Calu3 (cell line): Measurements from ENCODE around the gene ADGRG4. TPM values are rescaled to one million over a fixed set of nuclear protein-coding genes. Genes with fewer than 3 reads are reported as not detected.
"Not testable (repeated sequence)": the region's sequence is repeated elsewhere in the genome, so short reads cannot be mapped to it uniquely, and the experiment has no call there.

Experiments used
- BruUV-seq: library from RNA; stranded (reverse); fragments of 400-500 nt; replicated peaks from 2 replicates; lab custom pipeline; 2021; lab: Mats Ljungman, UMichigan
- CTCF ChIA-PET: fragments of 300-600 bp; sonication (Branson Sonifier 250); formaldehyde crosslinking; loops from one replicate; lab custom pipeline; 2022; ENCODE audit warnings: antibody characterized with exemption; lab: Charles Lee
- DNase-seq: peaks from one replicate; pipeline ENCODE4 v3.0.0; 2022
- H3K27ac Mint-ChIP-seq: one replicate; pipeline ENCODE4 v1.8.0; 2022; ENCODE audit warnings: mixed read lengths; ENCODE audit not compliant: unreplicated experiment
- H3K27me3 Mint-ChIP-seq: one replicate; pipeline ENCODE4 v1.8.0; 2022; ENCODE audit warnings: mixed read lengths; ENCODE audit not compliant: unreplicated experiment
- H3K36me3 Mint-ChIP-seq: one replicate; pipeline ENCODE4 v1.8.0; 2022; ENCODE audit warnings: mild to moderate bottlenecking, moderate library complexity, mixed read lengths; ENCODE audit not compliant: insufficient read depth, unreplicated experiment
- H3K4me1 Mint-ChIP-seq: one replicate; pipeline ENCODE4 v1.8.0; 2022; ENCODE audit warnings: mild to moderate bottlenecking, low read depth, mixed read lengths; ENCODE audit not compliant: unreplicated experiment
- H3K4me3 Mint-ChIP-seq: one replicate; pipeline ENCODE4 v1.8.0; 2022; ENCODE audit warnings: mild to moderate bottlenecking, low read depth, moderate library complexity, mixed read lengths; ENCODE audit not compliant: unreplicated experiment
- H3K9me3 Mint-ChIP-seq: one replicate; pipeline ENCODE4 v1.8.0; 2022; ENCODE audit warnings: low read depth, mixed read lengths; ENCODE audit not compliant: unreplicated experiment
- intact Hi-C: fragments of 100-400 bp; cut with micrococcal nuclease; formaldehyde crosslinking; loops from one replicate; pipeline ENCODE4 v1.10.0; 2022; ENCODE audit not compliant: unreplicated experiment
- total RNA-seq: library from RNA; stranded (reverse); gene quantifications from 2 replicates; pipeline ENCODE4 v1.2.3, GENCODE V29; 2022
- TF ChIP-seq, protein P1 (sequence below): fragments of 200-600 bp; IDR thresholded peaks from one replicate; pipeline ENCODE4 v1.8.0; 2022; ENCODE audit warnings: antibody characterized with exemption; ENCODE audit not compliant: unreplicated experiment

Gene ADGRG4
- total RNA-seq, 1 experiment from 2014 or later: not detected

DNA sequence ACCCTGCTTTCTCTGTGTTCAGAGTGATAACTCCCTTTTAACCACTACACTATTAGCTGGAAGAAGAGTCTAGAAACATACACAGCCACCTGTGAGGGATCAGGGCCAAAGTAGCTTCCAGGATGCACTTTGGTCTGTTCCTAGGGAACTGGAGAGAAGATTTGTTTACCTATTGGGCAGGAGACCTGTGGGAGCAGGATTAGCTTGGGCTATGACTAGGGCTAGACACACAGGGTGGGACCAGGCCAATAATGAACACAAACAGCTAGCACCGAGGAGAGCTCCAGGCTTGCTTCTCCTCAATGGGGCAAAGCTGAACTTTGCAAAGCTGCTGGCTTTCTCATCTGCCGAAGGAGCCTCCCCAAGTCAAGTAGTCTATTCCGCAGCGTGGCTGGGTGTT, 25.2 kb upstream of the ADGRG4 start:
- DNase-seq: no peak

DNA sequence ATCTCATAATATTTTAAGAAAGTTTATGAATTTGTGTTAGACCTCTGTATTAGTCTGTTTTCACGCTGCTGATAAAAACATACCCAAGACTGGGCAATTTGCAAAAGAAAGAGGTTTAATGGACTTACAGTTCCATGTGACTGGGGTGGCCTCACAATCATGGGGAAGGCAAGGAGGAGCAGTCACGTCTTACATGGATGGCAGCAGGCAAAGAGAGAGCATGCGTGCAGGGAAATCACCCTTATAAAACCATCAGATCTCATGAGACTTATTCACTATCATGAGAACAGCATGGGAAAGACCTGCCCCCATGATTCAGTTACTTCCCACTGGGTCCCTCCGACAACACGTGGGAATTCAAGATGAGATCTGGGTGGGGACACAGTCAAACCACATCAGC, 14.4 kb upstream of the ADGRG4 start:
- CTCF ChIA-PET, H3K27ac Mint-ChIP-seq, H3K4me3 Mint-ChIP-seq, BruUV-seq, H3K4me1 Mint-ChIP-seq, DNase-seq, H3K9me3 Mint-ChIP-seq, intact Hi-C loops, H3K36me3 Mint-ChIP-seq: not testable (repeated sequence)
- H3K27me3 Mint-ChIP-seq: peaks cover 15% of the 10 kb centered on the region

More for the DNA sequence above, 25.2 kb upstream of the ADGRG4 start:
- intact Hi-C loops: no loop called here
- TF ChIP-seq, protein P1, sequence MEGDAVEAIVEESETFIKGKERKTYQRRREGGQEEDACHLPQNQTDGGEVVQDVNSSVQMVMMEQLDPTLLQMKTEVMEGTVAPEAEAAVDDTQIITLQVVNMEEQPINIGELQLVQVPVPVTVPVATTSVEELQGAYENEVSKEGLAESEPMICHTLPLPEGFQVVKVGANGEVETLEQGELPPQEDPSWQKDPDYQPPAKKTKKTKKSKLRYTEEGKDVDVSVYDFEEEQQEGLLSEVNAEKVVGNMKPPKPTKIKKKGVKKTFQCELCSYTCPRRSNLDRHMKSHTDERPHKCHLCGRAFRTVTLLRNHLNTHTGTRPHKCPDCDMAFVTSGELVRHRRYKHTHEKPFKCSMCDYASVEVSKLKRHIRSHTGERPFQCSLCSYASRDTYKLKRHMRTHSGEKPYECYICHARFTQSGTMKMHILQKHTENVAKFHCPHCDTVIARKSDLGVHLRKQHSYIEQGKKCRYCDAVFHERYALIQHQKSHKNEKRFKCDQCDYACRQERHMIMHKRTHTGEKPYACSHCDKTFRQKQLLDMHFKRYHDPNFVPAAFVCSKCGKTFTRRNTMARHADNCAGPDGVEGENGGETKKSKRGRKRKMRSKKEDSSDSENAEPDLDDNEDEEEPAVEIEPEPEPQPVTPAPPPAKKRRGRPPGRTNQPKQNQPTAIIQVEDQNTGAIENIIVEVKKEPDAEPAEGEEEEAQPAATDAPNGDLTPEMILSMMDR: no peak
- BruUV-seq: no TSS peak
- H3K9me3 Mint-ChIP-seq: no peaks in the 10 kb centered on the region
- no peak overlapping the region for H3K27ac Mint-ChIP-seq
- H3K4me3 Mint-ChIP-seq: no peak overlapping the region
- CTCF ChIA-PET: no interaction called here
- no peaks in the 10 kb centered on the region for H3K36me3 Mint-ChIP-seq
- no peaks in the 10 kb centered on the region for H3K4me1 Mint-ChIP-seq
- peaks cover 36% of the 10 kb centered on the region for H3K27me3 Mint-ChIP-seq

DNA sequence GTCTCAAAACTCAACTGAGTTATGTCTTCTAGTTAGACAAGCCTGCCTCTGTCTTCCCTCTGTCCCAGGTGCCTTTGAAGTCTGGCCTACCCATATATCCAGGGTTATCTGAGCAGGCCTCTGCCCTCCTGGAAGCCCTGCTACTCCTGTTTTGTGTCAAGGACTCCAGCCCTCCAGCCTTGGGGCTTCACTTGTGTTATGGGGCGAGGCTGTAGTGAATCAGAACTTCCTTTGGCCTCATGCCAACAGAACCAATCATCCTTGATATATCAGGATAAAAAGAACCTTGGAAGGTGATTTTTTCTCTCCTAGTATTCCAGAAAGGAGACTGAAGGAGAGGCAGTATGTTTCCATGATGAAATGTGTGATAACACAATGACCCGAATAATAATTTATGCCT, 8.9 kb upstream of the ADGRG4 start:
- no peaks in the 10 kb centered on the region for H3K4me1 Mint-ChIP-seq
- no peaks in the 10 kb centered on the region for H3K36me3 Mint-ChIP-seq
- H3K27me3 Mint-ChIP-seq: no peaks in the 10 kb centered on the region
- H3K4me3 Mint-ChIP-seq: no peak overlapping the region
- no peaks in the 10 kb centered on the region for H3K9me3 Mint-ChIP-seq
- TF ChIP-seq, protein P1: no peak
- CTCF ChIA-PET: no interaction called here
- intact Hi-C loops: no loop called here
- H3K27ac Mint-ChIP-seq: no peak overlapping the region
- DNase-seq: no peak
- BruUV-seq: no TSS peak

DNA sequence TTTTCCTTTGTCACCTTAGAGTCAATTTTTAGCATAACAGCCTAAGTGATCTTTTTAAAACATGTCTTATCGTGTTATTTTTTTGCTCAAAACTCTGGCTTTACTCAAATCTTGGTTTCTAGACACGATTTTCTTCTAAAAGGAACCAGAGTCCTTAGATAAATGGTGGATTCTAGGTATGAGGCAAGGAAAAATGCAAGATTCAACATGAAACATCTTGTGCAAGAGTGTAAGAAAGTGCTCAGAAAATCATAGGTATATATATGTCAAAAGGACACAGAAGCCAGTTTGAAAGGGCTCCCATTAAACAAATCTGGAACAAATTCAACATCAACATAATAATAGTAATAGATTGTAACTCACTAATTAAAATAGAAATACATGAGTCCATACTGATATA, 8.1 kb upstream of the ADGRG4 start:
- H3K9me3 Mint-ChIP-seq: no peaks in the 10 kb centered on the region
- intact Hi-C loops: no loop called here
- H3K4me3 Mint-ChIP-seq: no peak overlapping the region
- no peak for DNase-seq
- no peaks in the 10 kb centered on the region for H3K27me3 Mint-ChIP-seq
- TF ChIP-seq, protein P1: no peak
- no peak overlapping the region for H3K27ac Mint-ChIP-seq
- no peaks in the 10 kb centered on the region for H3K36me3 Mint-ChIP-seq
- CTCF ChIA-PET: no interaction called here
- BruUV-seq: no TSS peak
- no peaks in the 10 kb centered on the region for H3K4me1 Mint-ChIP-seq

DNA sequence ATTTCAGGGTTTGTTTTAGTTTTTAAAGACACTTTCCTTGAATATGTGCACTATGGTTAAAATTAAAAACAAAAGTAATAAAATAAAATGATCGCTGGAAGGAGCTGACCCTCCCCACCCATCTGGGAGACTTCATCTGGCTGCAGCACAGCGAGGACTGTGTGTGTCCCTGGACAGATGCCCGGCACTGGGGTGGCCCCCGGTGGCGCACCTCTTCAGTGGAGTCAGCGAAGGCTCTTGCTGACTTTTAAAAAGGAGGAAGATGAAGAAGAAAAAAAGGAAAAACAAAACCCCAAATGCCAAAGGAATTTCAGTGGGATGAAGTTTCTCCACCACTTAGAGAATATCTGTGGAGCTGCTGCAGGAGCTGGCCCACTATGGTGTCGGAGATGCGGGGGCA, 5.4 kb upstream of the ADGRG4 start:
- no peaks in the 10 kb centered on the region for H3K27me3 Mint-ChIP-seq
- no peak overlapping the region for H3K4me3 Mint-ChIP-seq
- no peaks in the 10 kb centered on the region for H3K9me3 Mint-ChIP-seq
- H3K4me1 Mint-ChIP-seq: no peaks in the 10 kb centered on the region
- H3K36me3 Mint-ChIP-seq: no peaks in the 10 kb centered on the region
- intact Hi-C loops: no loop called here
- no TSS peak for BruUV-seq
- CTCF ChIA-PET: no interaction called here
- TF ChIP-seq, protein P1: no peak
- H3K27ac Mint-ChIP-seq: no peak overlapping the region
- no peak for DNase-seq
